ENCODE measurements around the gene CATSPER1. TPM values are rescaled to one million over a fixed set of nuclear protein-coding genes. Genes with fewer than 3 reads are reported as not detected.

The CATSPER1 gene
- total and polyA plus RNA-seq, 8 donors = 0.06 to 0.41 (median 0.32) TPM; not detected in 4

DNA sequence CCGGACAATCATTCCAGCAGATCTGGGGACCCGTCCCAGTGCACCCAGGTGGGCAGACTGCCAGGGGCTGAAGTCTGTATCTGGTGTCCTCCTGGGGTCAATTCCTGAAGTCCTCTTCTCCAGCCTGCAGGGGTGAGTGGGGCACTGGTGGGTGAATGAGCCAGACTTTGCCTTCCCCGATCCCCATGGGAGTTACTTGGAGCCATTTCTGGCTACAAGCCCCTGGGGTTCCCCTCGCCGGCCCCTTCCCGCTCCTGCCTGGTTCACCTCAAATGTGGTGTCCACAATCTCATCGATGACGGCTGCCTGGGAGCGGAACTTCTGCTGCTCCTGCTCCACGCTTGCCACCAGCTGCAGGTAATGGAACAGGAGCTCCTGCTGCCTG, 9.5 kb downstream of the CATSPER1 start:
- Histone ChIP-seq H3K27ac (no peak overlapping the region), H3K9me3 (no peaks in the 10 kb centered on the region), H3K4me1 (no peaks in the 10 kb centered on the region), H3K4me3 (no peak overlapping the region), H3K36me3 (no peaks in the 10 kb centered on the region), H3K27me3 (peaks cover 0 to 4% (median 0%) of the 10 kb centered on the region in 4 donors)
- intact Hi-C loops (cut with DNase I) = no loop called here
- no peak for ATAC-seq
- 80 to 83% methylated on average over 10 of the region's 10 CpGs for WGBS, 2 donors
- no peak for DNase-seq
- no peak for FAIRE-seq
- TF ChIP-seq, protein P1, sequence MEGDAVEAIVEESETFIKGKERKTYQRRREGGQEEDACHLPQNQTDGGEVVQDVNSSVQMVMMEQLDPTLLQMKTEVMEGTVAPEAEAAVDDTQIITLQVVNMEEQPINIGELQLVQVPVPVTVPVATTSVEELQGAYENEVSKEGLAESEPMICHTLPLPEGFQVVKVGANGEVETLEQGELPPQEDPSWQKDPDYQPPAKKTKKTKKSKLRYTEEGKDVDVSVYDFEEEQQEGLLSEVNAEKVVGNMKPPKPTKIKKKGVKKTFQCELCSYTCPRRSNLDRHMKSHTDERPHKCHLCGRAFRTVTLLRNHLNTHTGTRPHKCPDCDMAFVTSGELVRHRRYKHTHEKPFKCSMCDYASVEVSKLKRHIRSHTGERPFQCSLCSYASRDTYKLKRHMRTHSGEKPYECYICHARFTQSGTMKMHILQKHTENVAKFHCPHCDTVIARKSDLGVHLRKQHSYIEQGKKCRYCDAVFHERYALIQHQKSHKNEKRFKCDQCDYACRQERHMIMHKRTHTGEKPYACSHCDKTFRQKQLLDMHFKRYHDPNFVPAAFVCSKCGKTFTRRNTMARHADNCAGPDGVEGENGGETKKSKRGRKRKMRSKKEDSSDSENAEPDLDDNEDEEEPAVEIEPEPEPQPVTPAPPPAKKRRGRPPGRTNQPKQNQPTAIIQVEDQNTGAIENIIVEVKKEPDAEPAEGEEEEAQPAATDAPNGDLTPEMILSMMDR (IDR thresholded peaks at IDR 0.05) = no peak

DNA sequence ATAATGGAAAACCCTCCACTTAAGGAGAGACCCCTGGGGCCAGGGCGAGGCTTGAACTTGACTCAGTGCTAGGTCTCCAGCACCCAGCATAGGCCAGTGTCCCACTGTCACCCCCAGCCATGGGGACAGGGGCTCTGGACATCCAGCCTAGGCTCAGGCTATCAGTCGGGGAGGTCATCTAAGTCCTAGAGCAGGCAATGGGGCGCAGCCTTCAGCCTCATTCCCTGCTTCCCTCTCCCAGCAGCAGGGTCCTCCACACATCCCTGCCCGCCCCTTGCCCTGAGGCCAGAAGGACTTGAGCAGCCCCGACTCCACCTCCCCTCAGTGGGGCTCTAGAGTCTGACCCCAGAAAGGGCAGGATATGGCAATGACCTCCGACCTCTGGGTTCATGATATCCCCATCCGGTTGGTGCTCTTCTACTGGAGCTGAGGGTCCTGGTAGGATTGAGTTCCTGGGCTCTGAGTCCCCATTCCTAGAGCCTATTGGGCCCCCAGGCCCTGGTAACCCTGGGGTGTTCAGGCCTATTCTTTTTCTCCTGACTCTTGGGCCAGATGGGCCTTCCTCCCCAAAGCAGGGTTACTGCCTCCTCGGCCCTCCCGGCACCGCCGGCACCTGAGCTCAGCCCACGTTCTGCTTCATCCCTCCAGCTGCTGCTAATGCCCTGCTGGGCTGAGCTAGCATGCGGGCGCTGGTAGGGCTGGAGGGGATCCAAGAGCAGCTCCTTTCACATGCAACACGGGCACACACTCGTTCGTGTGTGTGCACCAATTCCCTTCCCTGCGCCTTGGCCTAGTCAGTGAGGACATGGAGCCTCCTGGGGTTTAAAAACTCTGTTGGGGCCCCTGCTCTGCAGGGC, 10.1 kb downstream of the CATSPER1 start:
- H3K4me3 ChIP-seq = no peak overlapping the region
- FAIRE-seq (no peak), DNase-seq (no peak), ATAC-seq (no peak)
- H3K27me3 ChIP-seq = peaks cover 0 to 4% (median 0%) of the 10 kb centered on the region in 4 donors
- TF ChIP-seq, protein P1 (IDR thresholded peaks at IDR 0.05) = no peak
- H3K27ac ChIP-seq = no peak overlapping the region
- intact Hi-C loops (cut with DNase I) = no loop called here
- no peaks in the 10 kb centered on the region for H3K9me3 ChIP-seq
- no peaks in the 10 kb centered on the region for H3K4me1 ChIP-seq
- H3K36me3 ChIP-seq = no peaks in the 10 kb centered on the region
- 81 to 89% methylated on average over 18 of the region's 18 CpGs for WGBS, 2 donors

- Histone ChIP-seq H3K36me3 (no peaks in the 10 kb centered on the region), H3K27ac (no peak overlapping the region), H3K27me3 (peaks cover 0 to 4% (median 0%) of the 10 kb centered on the region in 4 donors), H3K4me1 (no peaks in the 10 kb centered on the region), H3K9me3 (no peaks in the 10 kb centered on the region), H3K4me3 (no peak overlapping the region)
- intact Hi-C loops (cut with DNase I) = no loop called here
- no peak for DNase-seq
- 59 to 66% methylated on average over 7 of the region's 7 CpGs for WGBS, 2 donors
- FAIRE-seq = no peak
- ATAC-seq = no peak
- TF ChIP-seq, protein P1 (IDR thresholded peaks at IDR 0.05) = no peak
Observed at GRCh38 chr11:66015454-66015881, 10.8 kb downstream of the CATSPER1 start.

GRCh38 chr11:66014804-66015453, 11.3 kb downstream of the CATSPER1 start:
- Histone ChIP-seq H3K27ac (no peak overlapping the region), H3K4me1 (no peaks in the 10 kb centered on the region), H3K36me3 (no peaks in the 10 kb centered on the region), H3K27me3 (peaks cover 0 to 4% (median 0%) of the 10 kb centered on the region in 4 donors), H3K9me3 (no peaks in the 10 kb centered on the region), H3K4me3 (no peak overlapping the region)
- DNase-seq = no peak
- TF ChIP-seq, protein P1 (IDR thresholded peaks at IDR 0.05) = no peak
- intact Hi-C loops (cut with DNase I) = no loop called here
- no peak for ATAC-seq
- WGBS, 2 donors = 93% methylated on average over 6 of the region's 6 CpGs
- no peak for FAIRE-seq

DNA sequence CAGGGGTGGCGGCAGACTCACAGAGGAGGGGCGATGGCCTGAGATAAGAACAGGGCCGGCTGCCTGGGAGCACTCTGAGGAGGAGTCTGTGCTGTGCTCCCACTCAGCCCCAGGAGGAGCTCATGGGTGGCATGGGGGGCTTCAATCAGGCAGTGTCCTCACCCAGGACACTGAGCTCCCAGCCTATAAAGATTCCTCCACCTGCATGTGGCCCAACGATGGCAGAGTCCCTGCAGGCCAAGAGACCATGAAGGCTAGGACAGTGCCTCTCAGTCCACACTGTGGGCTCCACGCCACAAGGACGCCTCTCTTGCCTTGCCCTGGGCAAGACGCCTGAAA, 12.5 kb downstream of the CATSPER1 start:
- no peak overlapping the region for H3K27ac ChIP-seq
- 56 to 67% methylated on average over 7 of the region's 7 CpGs for whole genome bisulfite sequencing, 2 donors
- intact Hi-C loops (cut with DNase I) = no loop called here
- H3K4me3 ChIP-seq = no peak overlapping the region
- FAIRE-seq = no peak
- no peak for ATAC-seq
- H3K36me3 ChIP-seq = no peaks in the 10 kb centered on the region
- TF ChIP-seq, protein P1 (IDR thresholded peaks at IDR 0.05) = no peak
- no peaks in the 10 kb centered on the region for H3K9me3 ChIP-seq
- H3K4me1 ChIP-seq = no peaks in the 10 kb centered on the region
- peak in 1 of 6 donors; percentile 29 for DNase-seq
- peaks cover 0 to 4% (median 0%) of the 10 kb centered on the region in 4 donors for H3K27me3 ChIP-seq

All from pancreas (tissue), 10 donors.